K562 (cell line): ENCODE data around the gene EXOC3L2. TPM values are rescaled to one million over a fixed set of nuclear protein-coding genes. Genes with fewer than 3 reads are reported as not detected.

ENCODE experiments used
- ATF4 ChIP-seq: fragments of 450-650 bp; formaldehyde crosslinking; IDR thresholded peaks from 2 replicates; pipeline ENCODE4 v1.4.0; 2022; ENCODE audit warnings: mild to moderate bottlenecking, moderate library complexity
- CBX8 ChIP-seq: fragments of 200-600 bp; sonication (generic); IDR thresholded peaks from 2 replicates; pipeline ENCODE4 v1.6.1; 2012; ENCODE audit warnings: borderline replicate concordance, mixed run types, low read depth, mild to moderate bottlenecking, moderate library complexity, mixed read lengths, low read length, control low read depth, inconsistent platforms; ENCODE audit not compliant: poor library complexity, severe bottlenecking; ENCODE audit errors: extremely low read depth
- CHAMP1 ChIP-seq: fragments of 450-650 bp; IDR thresholded peaks from 2 replicates; pipeline ENCODE4 v1.6.1; 2016; ENCODE audit warnings: mild to moderate bottlenecking
- CHD1 ChIP-seq: fragments of 200-600 bp; sonication (generic); IDR thresholded peaks from one replicate; pipeline ENCODE4 v1.6.1; 2012; ENCODE audit warnings: mild to moderate bottlenecking, moderate library complexity, low read length, inconsistent platforms
- DLX4 ChIP-seq: fragments of 250-450 bp; sonication (Bioruptor Pico); IDR thresholded peaks from 2 replicates; pipeline ENCODE4 v1.6.1; 2021; ENCODE audit warnings: mild to moderate bottlenecking
- EZH2 ChIP-seq: IDR thresholded peaks from 2 replicates; pipeline ENCODE4 v1.6.1; 2012; ENCODE audit warnings: low read depth, mild to moderate bottlenecking, inconsistent platforms, low read length, borderline replicate concordance
- HDAC3 ChIP-seq: fragments of 450-650 bp; IDR thresholded peaks from 2 replicates; pipeline ENCODE4 v1.6.1; 2018; ENCODE audit warnings: borderline replicate concordance, mild to moderate bottlenecking, moderate library complexity; ENCODE audit not compliant: partially characterized antibody
- NFIX ChIP-seq: fragments of 250-450 bp; sonication (Bioruptor Pico); IDR thresholded peaks from 2 replicates; pipeline ENCODE4 v1.4.0; 2020; ENCODE audit warnings: low read depth, mild to moderate bottlenecking, moderate library complexity
- PATZ1 ChIP-seq: fragments of 250-450 bp; sonication (Bioruptor Pico); IDR thresholded peaks from 2 replicates; pipeline ENCODE4 v1.5.0; 2020; ENCODE audit warnings: mild to moderate bottlenecking, borderline replicate concordance
- PHF8 ChIP-seq: fragments of 200-600 bp; sonication (generic); IDR thresholded peaks from 2 replicates; pipeline ENCODE4 v1.6.1; 2012; ENCODE audit warnings: mixed run types, mild to moderate bottlenecking, inconsistent platforms, low read length, moderate library complexity, borderline replicate concordance
- PPARD ChIP-seq: fragments of 250-450 bp; sonication (Bioruptor Pico); IDR thresholded peaks from 2 replicates; pipeline ENCODE4 v1.8.0; 2022; ENCODE audit warnings: inconsistent platforms, mild to moderate bottlenecking, moderate library complexity
- RBM39 ChIP-seq: fragments of 200-400 bp; formaldehyde crosslinking; optimal IDR thresholded peaks from 2 replicates; pipeline ENCODE3; 2018; ENCODE audit warnings: low read depth, low read length
- RFX5 ChIP-seq: IDR thresholded peaks from 2 replicates; pipeline ENCODE4 v1.6.1; 2011; ENCODE audit warnings: low read depth, mild to moderate bottlenecking, improper control_type of control experiment, low read length
- RNF219 ChIP-seq: fragments of 250-450 bp; sonication (Bioruptor Pico); IDR thresholded peaks from 2 replicates; pipeline ENCODE4 v1.5.0; 2022; ENCODE audit warnings: mild to moderate bottlenecking
- STAG1 ChIP-seq: sonication (generic); formaldehyde crosslinking; IDR thresholded peaks from 2 replicates; pipeline ENCODE4 v1.5.0; 2020; ENCODE audit warnings: missing genetic modification reagents, borderline replicate concordance
- ZFP30 ChIP-seq: fragments of 250-450 bp; sonication (Bioruptor Pico); IDR thresholded peaks from 2 replicates; pipeline ENCODE4 v1.8.0; 2022; ENCODE audit warnings: moderate library complexity, mild to moderate bottlenecking, inconsistent platforms, borderline replicate concordance
- ZNF57 ChIP-seq: fragments of 450-650 bp; formaldehyde crosslinking; IDR thresholded peaks from 2 replicates; pipeline ENCODE4 v1.4.0; 2020; ENCODE audit warnings: mild to moderate bottlenecking, moderate library complexity
- ZNF780A ChIP-seq: fragments of 250-450 bp; sonication (Bioruptor Pico); IDR thresholded peaks from 2 replicates; pipeline ENCODE4 v1.5.0; 2021; ENCODE audit warnings: mild to moderate bottlenecking
- polyA plus RNA-seq, 8 experiments: library from polyadenylated mRNA; depleted of rRNA in 4 of 8; stranded (reverse) in 5 of 8; unstranded in 3 of 8; fragments of >200 nt; fragmentation: Nextera tagmentation in 2 of 8; fragmentation: Illumina TruSeq in 1 of 8; extraction: Ambion mirVana in 2 of 8; extraction: Trizol in 1 of 8; gene quantifications; 2 replicates each; pipeline versions ENCODE4 v1.2.1 to v1.2.3, GENCODE V29; 2011 to 2014; ENCODE audit warnings: inconsistent platforms in 1 of 8, missing spikeins in 1 of 8
- total RNA-seq, 7 experiments: library from RNA; depleted of rRNA in 6 of 7; stranded (reverse); fragments of >200 nt in 6 of 7; fragmentation: Illumina TruSeq in 2 of 7; extraction: Trizol in 2 of 7; gene quantifications; 2 replicates each; pipeline versions ENCODE4 v1.2.1 to v1.2.3, GENCODE V29; 2011 to 2021; ENCODE audit warnings: low replicate concordance in 1 of 7

Gene EXOC3L2
- total and polyA plus RNA-seq, 9 of the 15 experiments (the other 6 are each of a cell fraction or from before 2014, with no cell fraction given) = 0.31 to 19.0 (median 2.4) TPM

GRCh38 chr19:45179072-45179891, 65.9 kb downstream of the EXOC3L2 start (continued):
- no peak for TF ChIP-seq ATF4 (CRISPR knock-in tag)
- TF ChIP-seq EZH2 = no peak
- TF ChIP-seq ZNF57 (CRISPR knock-in tag) = no peak
- no peak for TF ChIP-seq STAG1 (CRISPR knock-in tag)
- TF ChIP-seq CHAMP1 = no peak
- TF ChIP-seq PATZ1 (CRISPR knock-in tag) = no peak
- no peak for TF ChIP-seq RFX5
- TF ChIP-seq ZFP30 (CRISPR knock-in tag) = no peak
- no peak for TF ChIP-seq HDAC3
- TF ChIP-seq NFIX (CRISPR knock-in tag) = no peak
- no peak for TF ChIP-seq RBM39
- no peak for TF ChIP-seq RNF219 (CRISPR knock-in tag)
- no peak for TF ChIP-seq PPARD (CRISPR knock-in tag)
- peak; percentile 71; the same call in 1 of the 2 replicates for TF ChIP-seq PHF8
- peak; percentile 79 for TF ChIP-seq CHD1
- TF ChIP-seq ZNF780A (CRISPR knock-in tag) = no peak
- TF ChIP-seq CBX8 = no peak
- no peak for TF ChIP-seq DLX4 (CRISPR knock-in tag)
